Posterior cingulate gyrus (tissue), 11 donors: Measurements from ENCODE around the gene CLEC16A.

ENCODE experiments used
- DNase-seq, 10 donors: peaks; one replicate each; pipeline versions ENCODE4 v3.0.0 to v3.0.0-alpha.2; 2020 to 2021; ENCODE audit warnings: mixed read lengths in 3 of 10
- intact Hi-C: fragments of 100-400 bp; cut with DNase I; formaldehyde crosslinking; loops from one replicate; pipeline ENCODE4 v1.15.1; 2023

Gene CLEC16A

GRCh38 chr16:11128211-11129141, 184.1 kb downstream of the CLEC16A start:
- peak in 1 of 10 donors; percentile 65 for DNase-seq
- intact Hi-C loops = no loop called here

DNA sequence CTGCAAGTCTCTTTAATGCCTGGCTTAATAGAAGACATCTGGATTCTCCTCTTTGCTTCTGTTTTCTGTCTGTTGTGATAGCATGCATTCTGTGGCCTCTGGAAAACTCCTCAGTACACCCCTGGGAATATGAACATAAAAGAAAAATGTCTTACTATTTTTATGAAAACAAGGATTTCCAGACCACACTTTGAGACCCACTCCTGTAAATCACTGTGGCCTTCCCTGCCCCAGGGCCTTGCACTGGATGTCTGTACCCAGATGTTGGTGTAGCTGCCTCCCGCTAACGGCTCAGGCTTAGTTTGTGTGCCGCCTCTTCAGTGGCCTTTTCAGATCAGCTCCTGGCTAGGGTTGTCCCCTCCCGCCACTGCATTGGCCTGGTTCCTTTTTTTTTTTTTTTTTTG, 185.0 kb downstream of the CLEC16A start:
- peak in 1 of 10 donors; percentile 66 for DNase-seq
- intact Hi-C loops = no loop called here

- peak in 1 of 10 donors; percentile 50 for DNase-seq
- intact Hi-C loops = no loop called here
These were observed 186.8 kb downstream of the CLEC16A start for GRCh38 chr16:11130978-11131665.

DNA sequence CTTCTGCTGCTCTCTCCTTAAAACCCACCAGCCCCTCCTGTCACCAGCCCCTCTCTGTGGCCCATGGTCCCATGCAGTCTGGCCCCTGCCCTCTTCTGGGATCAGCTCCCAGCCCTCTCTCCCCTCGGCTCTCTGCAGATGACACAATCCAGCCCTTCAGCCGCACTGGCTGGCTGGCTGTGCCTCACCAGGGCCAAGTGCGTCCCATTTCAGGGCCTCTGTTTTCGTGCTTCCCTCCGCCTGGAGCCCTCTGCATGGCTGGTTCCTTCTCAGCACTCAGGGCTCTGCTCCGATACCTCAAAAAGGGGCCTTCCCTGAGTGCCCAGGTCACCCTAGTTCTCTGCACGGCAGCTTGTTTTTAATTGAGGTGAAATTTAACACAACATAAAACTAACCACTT, 187.3 kb downstream of the CLEC16A start:
- intact Hi-C loops = no loop called here
- DNase-seq = peak in 2 of 10 donors; percentile 22 to 70

DNA sequence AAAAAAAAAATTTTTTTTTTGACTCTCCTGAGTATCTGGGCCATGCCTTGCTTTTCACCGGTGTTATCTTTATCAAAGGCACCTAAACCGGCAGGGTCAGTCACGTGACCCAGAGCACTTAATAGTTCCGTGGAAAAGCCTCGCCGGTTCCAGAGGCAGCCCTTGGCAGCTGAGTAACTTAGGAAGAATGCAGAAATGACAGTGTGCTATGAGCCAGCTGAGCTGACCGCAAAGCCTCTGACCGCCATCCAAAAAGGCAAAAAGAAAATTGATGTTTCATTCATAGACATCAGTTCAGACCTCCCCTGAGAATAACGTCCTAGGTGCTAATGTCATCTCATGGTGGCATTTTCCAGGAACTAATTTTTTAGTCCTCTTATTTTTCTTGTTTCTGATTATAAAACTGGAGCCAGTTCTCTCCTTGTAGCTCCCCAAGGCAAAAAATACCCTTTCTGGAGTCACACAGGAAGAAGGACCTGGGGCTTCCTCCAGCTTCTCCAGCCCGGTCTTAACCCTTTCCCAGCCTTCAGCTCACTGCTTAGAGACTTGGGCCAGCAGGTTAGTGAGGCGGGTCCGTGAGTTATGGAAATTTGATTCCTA, 189.1 kb downstream of the CLEC16A start:
- DNase-seq = peak in 1 of 10 donors; percentile 56
- intact Hi-C loops = no loop called here

- intact Hi-C loops = no loop called here
- peak in 1 of 10 donors; percentile 69 for DNase-seq
These were observed 190.5 kb downstream of the CLEC16A start for GRCh38 chr16:11134722-11135463.

- DNase-seq = peak in 1 of 10 donors; percentile 57
- intact Hi-C loops = no loop called here
These were observed 191.2 kb downstream of the CLEC16A start for GRCh38 chr16:11135464-11135973.

- intact Hi-C loops = no loop called here
- DNase-seq = peak in 1 of 10 donors; percentile 34
These were observed 192.2 kb downstream of the CLEC16A start for GRCh38 chr16:11136600-11136999.

DNA sequence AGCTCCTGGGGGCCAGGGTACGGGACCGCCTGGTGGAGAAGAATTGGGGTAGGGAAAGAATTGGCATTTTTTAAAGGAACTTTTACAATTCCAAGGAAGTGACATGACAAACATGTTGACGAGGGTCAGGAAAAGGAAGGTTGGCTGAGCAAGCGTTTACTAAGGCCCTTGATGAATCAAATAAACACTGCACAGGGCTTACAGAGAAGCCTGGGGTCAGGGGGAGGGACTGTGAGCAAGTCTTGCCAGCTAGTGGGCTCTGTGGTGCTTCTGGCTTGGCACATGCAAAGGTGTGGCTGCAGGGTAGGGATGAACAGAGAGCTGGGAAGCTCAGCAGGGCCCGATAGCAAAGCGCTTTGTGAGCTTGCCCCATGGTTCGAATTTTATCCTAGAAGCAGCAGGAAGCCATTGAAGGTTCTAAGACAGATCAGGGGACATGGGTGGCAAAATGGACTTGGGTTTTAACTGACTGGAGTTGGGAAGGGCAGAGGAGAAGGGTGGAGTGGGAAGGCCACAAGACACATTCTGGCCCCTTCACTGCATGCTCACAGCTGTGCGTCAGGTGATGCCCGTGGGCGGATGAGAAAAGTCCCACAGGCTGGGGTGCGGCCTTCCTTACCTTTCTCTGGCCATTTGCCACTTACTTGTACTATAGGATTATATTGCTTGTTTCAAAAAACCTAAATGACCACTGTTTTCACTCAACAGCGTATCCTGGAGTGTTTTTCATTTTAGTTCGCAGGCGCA, 193.8 kb downstream of the CLEC16A start:
- peak in 1 of 10 donors; percentile 71 for DNase-seq
- intact Hi-C loops = no loop called here

GRCh38 chr16:11138769-11139325, 194.5 kb downstream of the CLEC16A start:
- intact Hi-C loops = no loop called here
- DNase-seq = peak in 1 of 10 donors; percentile 40

DNA sequence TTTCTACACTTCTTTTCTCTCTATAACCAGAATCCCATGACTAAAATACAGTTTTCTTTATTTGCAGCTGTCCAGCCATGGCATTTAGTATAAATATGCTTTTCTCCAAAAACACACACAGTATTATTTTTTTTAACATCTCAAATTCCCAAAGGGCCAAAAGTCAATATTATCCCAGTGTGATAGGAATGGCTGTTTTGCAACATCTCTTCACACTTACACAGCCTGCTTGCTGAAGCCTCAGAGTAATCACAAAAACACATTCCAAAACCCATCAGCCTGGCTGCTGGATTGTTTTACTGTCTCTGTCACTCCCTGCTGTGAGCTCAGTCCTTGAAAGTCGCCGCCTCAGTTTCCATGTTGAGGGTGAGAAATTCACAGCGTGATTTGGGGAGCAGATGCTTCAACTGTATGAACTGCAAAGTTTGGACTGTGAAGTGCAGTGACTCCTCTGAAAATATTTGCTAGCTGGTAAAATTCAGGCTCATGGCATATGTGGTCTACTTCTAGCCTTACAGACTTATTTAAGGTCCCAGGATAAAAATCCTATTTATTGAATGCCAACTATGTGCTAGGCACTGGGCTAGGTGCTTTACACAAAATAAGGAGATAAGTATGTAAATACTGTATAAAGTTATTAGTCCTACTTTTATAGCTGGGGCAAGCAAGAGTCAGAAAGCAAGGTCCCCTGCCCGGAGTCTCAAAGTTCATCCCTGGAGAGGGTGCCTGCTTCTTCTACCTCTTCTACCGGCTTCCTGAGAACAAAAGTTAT, 195.1 kb downstream of the CLEC16A start:
- DNase-seq = no peak
- intact Hi-C loops = no loop called here

- intact Hi-C loops = no loop called here
- no peak for DNase-seq
These were observed 195.7 kb downstream of the CLEC16A start for GRCh38 chr16:11140098-11140375.

- no peak for DNase-seq
- intact Hi-C loops = no loop called here
These were observed 196.1 kb downstream of the CLEC16A start for GRCh38 chr16:11140466-11140865.

- DNase-seq = peak in 1 of 10 donors; percentile 29
- intact Hi-C loops = no loop called here
These were observed 196.5 kb downstream of the CLEC16A start for GRCh38 chr16:11140867-11141266.

DNA sequence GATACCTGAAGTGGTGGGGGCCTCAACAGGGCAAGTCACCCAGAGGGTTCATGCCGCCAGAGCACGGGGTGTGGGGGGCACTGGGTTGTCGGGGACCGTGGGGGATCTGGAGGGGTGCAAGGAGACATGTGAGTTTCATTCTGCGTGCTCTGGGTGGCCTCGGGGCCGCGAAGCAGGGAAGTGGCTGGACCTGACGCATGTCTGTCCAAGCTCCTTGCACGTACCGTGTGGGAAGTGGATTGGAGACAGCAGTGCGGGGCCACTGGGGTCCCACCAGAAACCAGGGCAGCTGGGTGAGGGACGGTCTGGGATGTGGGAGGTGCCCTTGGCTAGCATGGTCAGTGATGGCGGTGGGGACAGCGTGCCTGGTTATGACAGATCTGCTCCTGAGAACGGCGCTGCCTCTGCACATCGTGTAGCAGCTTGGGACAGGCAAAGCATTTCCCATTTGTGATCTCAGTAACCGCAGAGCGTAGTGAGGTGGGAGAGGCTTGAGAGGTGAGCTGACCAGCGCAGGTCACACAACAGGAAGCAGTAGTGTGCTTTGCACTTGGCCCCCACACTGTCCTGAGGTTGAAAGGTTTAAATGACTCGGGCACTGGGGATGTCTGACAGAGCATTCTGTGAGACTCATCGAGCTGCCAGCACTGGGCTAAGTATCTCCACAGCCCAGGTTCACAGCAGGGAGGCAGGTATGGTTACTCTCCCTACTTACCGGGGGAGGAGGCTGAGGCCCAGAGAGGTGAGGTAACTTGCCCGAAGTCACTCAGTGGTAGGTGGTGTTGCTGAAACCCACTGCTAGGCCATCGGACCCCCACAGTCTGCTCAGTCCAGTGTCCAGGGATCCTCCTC, 197.3 kb downstream of the CLEC16A start:
- intact Hi-C loops = no loop called here
- peak in 1 of 10 donors; percentile 66 for DNase-seq

- no peak for DNase-seq
- intact Hi-C loops = no loop called here
These were observed 197.9 kb downstream of the CLEC16A start for GRCh38 chr16:11142261-11142630.

GRCh38 chr16:11142951-11143350, 198.6 kb downstream of the CLEC16A start:
- intact Hi-C loops = no loop called here
- DNase-seq = no peak
